Right lobe of liver (tissue), 4 donors: ENCODE data around the gene MYOG.

ENCODE experiments used
- POLR2A ChIP-seq: fragments of 450-650 bp; IDR thresholded peaks from one replicate; pipeline ENCODE4 v1.6.1; 2017; ENCODE audit warnings: antibody characterized with exemption, mild to moderate bottlenecking
- TF ChIP-seq, protein P1 (sequence below), 4 donors: fragments of 200-600 bp in 3 of 4; fragments of 450-650 bp in 1 of 4; IDR thresholded peaks; one replicate each; pipeline versions ENCODE4 v1.5.1 to v1.8.0; 2016 to 2022; ENCODE audit warnings: antibody characterized with exemption in 4 of 4, mild to moderate bottlenecking in 2 of 4
- donor health status: DM: no; HTN: no; CAD: no.
- donor health status: DM: no; HTN: no; CAD: no.
- donor health status: DM: no; HTN: yes; CAD: no.

DNA sequence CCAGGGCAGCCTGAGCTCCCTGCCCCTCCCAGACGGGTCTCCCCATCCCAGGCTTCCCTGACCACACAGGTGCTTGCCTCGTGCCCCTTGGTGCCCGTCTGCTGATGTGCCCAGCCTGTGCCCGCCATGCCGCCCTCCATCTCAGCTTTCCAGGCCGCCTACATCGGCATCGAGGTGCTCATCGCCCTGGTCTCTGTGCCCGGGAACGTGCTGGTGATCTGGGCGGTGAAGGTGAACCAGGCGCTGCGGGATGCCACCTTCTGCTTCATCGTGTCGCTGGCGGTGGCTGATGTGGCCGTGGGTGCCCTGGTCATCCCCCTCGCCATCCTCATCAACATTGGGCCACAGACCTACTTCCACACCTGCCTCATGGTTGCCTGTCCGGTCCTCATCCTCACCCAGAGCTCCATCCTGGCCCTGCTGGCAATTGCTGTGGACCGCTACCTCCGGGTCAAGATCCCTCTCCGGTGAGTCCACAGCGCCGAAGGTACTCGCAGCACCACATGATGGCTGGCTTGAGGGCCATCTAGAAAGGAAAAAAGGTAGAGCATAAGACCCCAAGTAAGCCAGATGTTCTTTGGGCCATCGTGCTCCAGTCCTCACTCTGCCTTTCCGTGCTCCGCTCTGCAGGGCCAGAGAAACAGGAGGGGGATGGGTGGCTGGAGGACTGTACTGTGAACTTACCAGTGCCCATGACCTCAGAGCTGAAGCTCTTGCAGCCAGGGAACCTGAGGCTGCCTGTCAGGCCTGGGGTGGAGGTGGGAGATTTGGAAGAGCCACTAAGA lies 43.1 kb upstream of the MYOG start:
- TF ChIP-seq, protein P1, sequence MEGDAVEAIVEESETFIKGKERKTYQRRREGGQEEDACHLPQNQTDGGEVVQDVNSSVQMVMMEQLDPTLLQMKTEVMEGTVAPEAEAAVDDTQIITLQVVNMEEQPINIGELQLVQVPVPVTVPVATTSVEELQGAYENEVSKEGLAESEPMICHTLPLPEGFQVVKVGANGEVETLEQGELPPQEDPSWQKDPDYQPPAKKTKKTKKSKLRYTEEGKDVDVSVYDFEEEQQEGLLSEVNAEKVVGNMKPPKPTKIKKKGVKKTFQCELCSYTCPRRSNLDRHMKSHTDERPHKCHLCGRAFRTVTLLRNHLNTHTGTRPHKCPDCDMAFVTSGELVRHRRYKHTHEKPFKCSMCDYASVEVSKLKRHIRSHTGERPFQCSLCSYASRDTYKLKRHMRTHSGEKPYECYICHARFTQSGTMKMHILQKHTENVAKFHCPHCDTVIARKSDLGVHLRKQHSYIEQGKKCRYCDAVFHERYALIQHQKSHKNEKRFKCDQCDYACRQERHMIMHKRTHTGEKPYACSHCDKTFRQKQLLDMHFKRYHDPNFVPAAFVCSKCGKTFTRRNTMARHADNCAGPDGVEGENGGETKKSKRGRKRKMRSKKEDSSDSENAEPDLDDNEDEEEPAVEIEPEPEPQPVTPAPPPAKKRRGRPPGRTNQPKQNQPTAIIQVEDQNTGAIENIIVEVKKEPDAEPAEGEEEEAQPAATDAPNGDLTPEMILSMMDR (IDR thresholded peaks at IDR 0.05): no peak
- no peak for TF ChIP-seq POLR2A
